Tibial nerve (tissue), 4 donors: ENCODE results near the gene RNU5B-1. TPM values are rescaled to one million over a fixed set of nuclear protein-coding genes. Genes with fewer than 3 reads are reported as not detected.

Experiments
- DNase-seq, 2 donors: peaks; one replicate each; pipeline ENCODE4 v3.0.0-alpha.2; 2019; ENCODE audit warnings: low spot score in 2 of 2
- H3K27ac ChIP-seq, 4 donors: fragments of 200-600 bp; sonication (generic) in 3 of 4; one replicate each; pipeline ENCODE4 v1.5.1; 2017 to 2019; ENCODE audit warnings: mild to moderate bottlenecking in 1 of 4
- H3K27me3 ChIP-seq, 2 donors: fragments of 200-600 bp; sonication (generic) in 1 of 2; one replicate each; pipeline versions ENCODE4 v1.5.1 to v1.6.0; 2017 to 2019
- H3K36me3 ChIP-seq, 3 donors: fragments of 200-600 bp; sonication (generic); one replicate each; pipeline ENCODE4 v1.5.1; 2018 to 2019
- H3K4me1 ChIP-seq, 4 donors: fragments of 200-600 bp; sonication (generic) in 3 of 4; one replicate each; pipeline ENCODE4 v1.5.1; 2017 to 2019
- H3K4me3 ChIP-seq, 4 donors: fragments of 200-600 bp; sonication (generic) in 3 of 4; one replicate each; pipeline ENCODE4 v1.5.1; 2017 to 2019; ENCODE audit warnings: mild to moderate bottlenecking in 1 of 4, moderate library complexity in 1 of 4
- H3K9me3 ChIP-seq, 4 donors: fragments of 200-600 bp; sonication (generic) in 3 of 4; one replicate each; pipeline ENCODE4 v1.5.1; 2017 to 2019
- CTCF ChIP-seq, 5 experiments: fragments of 200-600 bp in 3 of 5; fragments of 450-650 bp in 2 of 5; sonication (generic) in 3 of 5; IDR thresholded peaks; one replicate each; pipeline ENCODE4 v1.5.1; 2016 to 2019; ENCODE audit warnings: antibody characterized with exemption in 5 of 5, mild to moderate bottlenecking in 3 of 5, moderate library complexity in 2 of 5
- EP300 ChIP-seq, 2 donors: sonication (generic); formaldehyde crosslinking; IDR thresholded peaks; one replicate each; pipeline ENCODE4 v1.6.1; 2017; ENCODE audit warnings: antibody characterized with exemption in 2 of 2, mild to moderate bottlenecking in 1 of 2
- POLR2A ChIP-seq, 2 donors: fragments of 450-650 bp; IDR thresholded peaks; one replicate each; pipeline ENCODE4 v1.6.1; 2017; ENCODE audit warnings: antibody characterized with exemption in 2 of 2, mild to moderate bottlenecking in 2 of 2, moderate library complexity in 2 of 2
- WGBS, 2 donors: methylation state at CpG; one replicate each; pipeline ENCODE4 v1.1.5; 2018; 5-methylcytosine and 5-hydroxymethylcytosine counted together
- total RNA-seq, 4 donors: library from RNA; depleted of rRNA; stranded (reverse); fragments of >200 nt; gene quantifications; one replicate each; pipeline ENCODE4 v1.1.0, GENCODE V29; 2016

Gene RNU5B-1
- total RNA-seq, 4 donors from 2014 or later = not detected

GRCh38 chr15:65312400-65312916 lies 8.0 kb downstream of the RNU5B-1 start:
- Histone ChIP-seq H3K27ac (no peak overlapping the region), H3K36me3 (no peaks in the 10 kb centered on the region), H3K4me3 (no peak overlapping the region), H3K4me1 (peaks cover 0 to 9% (median 0%) of the 10 kb centered on the region in 4 donors), H3K9me3 (no peaks in the 10 kb centered on the region), H3K27me3 (no peaks in the 10 kb centered on the region)
- DNase-seq = peak in 1 of 2 donors; percentile 26
- TF ChIP-seq POLR2A (IDR thresholded peaks at IDR 0.05) = no peak
- TF ChIP-seq EP300 (IDR thresholded peaks at IDR 0.05) = no peak
- TF ChIP-seq CTCF (IDR thresholded peaks at IDR 0.05) = no peak
- WGBS, 2 donors = 41 to 49% methylated on average over 11 of the region's 11 CpGs

- H3K4me3 ChIP-seq = no peak overlapping the region
- H3K36me3 ChIP-seq = no peaks in the 10 kb centered on the region
- H3K9me3 ChIP-seq = no peaks in the 10 kb centered on the region
- peak; percentile 61 to 76 for DNase-seq
- H3K27me3 ChIP-seq = no peaks in the 10 kb centered on the region
- H3K27ac ChIP-seq = no peak overlapping the region
- peaks cover 0 to 8% (median 0%) of the 10 kb centered on the region in 4 donors for H3K4me1 ChIP-seq
- TF ChIP-seq POLR2A (IDR thresholded peaks at IDR 0.05) = no peak
- TF ChIP-seq EP300 (IDR thresholded peaks at IDR 0.05) = no peak
- peak; percentile 82 to 96 (median 91) for TF ChIP-seq CTCF (IDR thresholded peaks at IDR 0.05)
- 37 to 38% methylated on average over 5 of the region's 5 CpGs for WGBS, 2 donors
Observed at GRCh38 chr15:65318870-65319356, 14.4 kb downstream of the RNU5B-1 start.

GRCh38 chr15:65323071-65323511 lies 18.6 kb downstream of the RNU5B-1 start:
- no peak overlapping the region for H3K27ac ChIP-seq
- no peaks in the 10 kb centered on the region for H3K9me3 ChIP-seq
- 13 to 14% methylated on average over 7 of the region's 9 CpGs for WGBS, 2 donors
- peaks cover 0 to 8% (median 0%) of the 10 kb centered on the region in 4 donors for H3K4me1 ChIP-seq
- TF ChIP-seq CTCF (IDR thresholded peaks at IDR 0.05) (no peak), EP300 (IDR thresholded peaks at IDR 0.05) (no peak)
- no peaks in the 10 kb centered on the region for H3K36me3 ChIP-seq
- no peak overlapping the region for H3K4me3 ChIP-seq
- no peaks in the 10 kb centered on the region for H3K27me3 ChIP-seq
- DNase-seq = no peak

- WGBS, 2 donors = 32 to 42% methylated on average over 3 to 11 of the region's 12 CpGs
- Histone ChIP-seq H3K4me3 (no peak overlapping the region), H3K27me3 (no peaks in the 10 kb centered on the region), H3K36me3 (no peaks in the 10 kb centered on the region), H3K27ac (no peak overlapping the region), H3K4me1 (peaks cover 0 to 5% (median 0%) of the 10 kb centered on the region in 4 donors), H3K9me3 (no peaks in the 10 kb centered on the region)
- DNase-seq = no peak
- TF ChIP-seq CTCF (IDR thresholded peaks at IDR 0.05) (no peak), EP300 (IDR thresholded peaks at IDR 0.05) (no peak), POLR2A (IDR thresholded peaks at IDR 0.05) (no peak)
Observed at GRCh38 chr15:65326117-65326526, 21.6 kb downstream of the RNU5B-1 start.

- H3K9me3 ChIP-seq = no peaks in the 10 kb centered on the region
- H3K4me3 ChIP-seq = no peak overlapping the region
- no peak for TF ChIP-seq EP300 (IDR thresholded peaks at IDR 0.05)
- no peak for TF ChIP-seq CTCF (IDR thresholded peaks at IDR 0.05)
- DNase-seq = no peak
- no peak overlapping the region for H3K27ac ChIP-seq
- peaks cover 0 to 5% (median 0%) of the 10 kb centered on the region in 4 donors for H3K4me1 ChIP-seq
- no peaks in the 10 kb centered on the region for H3K27me3 ChIP-seq
- 77 to 86% methylated on average over 2 of the region's 2 CpGs for WGBS, 2 donors
- H3K36me3 ChIP-seq = no peaks in the 10 kb centered on the region
Observed at GRCh38 chr15:65326818-65327217, 22.3 kb downstream of the RNU5B-1 start.
